Heart right ventricle (tissue), 16 donors: Measurements from ENCODE around the gene WDR26. TPM values are rescaled to one million over a fixed set of nuclear protein-coding genes. Genes with fewer than 3 reads are reported as not detected.

Experiments used
- ATAC-seq, 8 donors: fragments of 200-7000 bp; cut with Tn5 transposase; one replicate each; pipeline ENCODE4 v1.9.1; 2020; ENCODE audit warnings: mild to moderate bottlenecking in 8 of 8, moderate library complexity in 8 of 8, moderate number of reproducible peaks in 1 of 8
- DNase-seq, 2 donors: peaks; one replicate each; pipeline ENCODE4 v3.0.0-alpha.2; 2020
- H3K27ac ChIP-seq, 10 donors: fragments of 200-600 bp; sonication (generic) in 2 of 10; one replicate each; pipeline versions ENCODE4 v1.5.0 to v1.8.0; 2020 to 2022; ENCODE audit warnings: mild to moderate bottlenecking in 3 of 10
- H3K27me3 ChIP-seq, 7 donors: fragments of 200-600 bp; one replicate each; pipeline ENCODE4 v1.8.0; 2021 to 2022; ENCODE audit warnings: mild to moderate bottlenecking in 2 of 7
- H3K36me3 ChIP-seq, 9 donors: fragments of 200-600 bp; sonication (generic) in 1 of 9; one replicate each; pipeline versions ENCODE4 v1.5.0 to v1.8.0; 2020 to 2022; ENCODE audit warnings: mild to moderate bottlenecking in 2 of 9
- H3K4me1 ChIP-seq, 9 donors: fragments of 200-600 bp; sonication (generic) in 1 of 9; one replicate each; pipeline versions ENCODE4 v1.5.0 to v1.8.0; 2020 to 2022; ENCODE audit warnings: mild to moderate bottlenecking in 4 of 9
- H3K4me3 ChIP-seq, 10 donors: fragments of 200-600 bp; sonication (generic) in 2 of 10; one replicate each; pipeline versions ENCODE4 v1.5.0 to v1.8.0; 2020 to 2022; ENCODE audit warnings: mild to moderate bottlenecking in 7 of 10, moderate library complexity in 2 of 10
- H3K9me3 ChIP-seq, 11 donors: fragments of 200-600 bp in 10 of 11; sonication (generic) in 2 of 11; one replicate each; pipeline versions ENCODE4 v1.5.0 to v1.8.0; 2013 to 2022; ENCODE audit warnings: mild to moderate bottlenecking in 2 of 11, control low read depth in 1 of 11, moderate library complexity in 1 of 11
- CTCF ChIP-seq, 9 donors: fragments of 200-600 bp; sonication (generic) in 2 of 9; IDR thresholded peaks; one replicate each; pipeline versions ENCODE4 v1.5.0 to v1.8.0; 2021 to 2022; ENCODE audit warnings: antibody characterized with exemption in 9 of 9, mild to moderate bottlenecking in 5 of 9, moderate library complexity in 1 of 9
- WGBS, 2 donors: extraction: QIAGEN DNeasy Blood & Tissue Kit; methylation state at CpG; one replicate each; pipeline ENCODE4 v1.1.7; 2013; ENCODE audit warnings: inconsistent platforms in 1 of 2; 5-methylcytosine and 5-hydroxymethylcytosine counted together
- intact Hi-C, 10 donors: fragments of 100-400 bp; cut with DNase I; formaldehyde crosslinking; loops; one replicate each; pipeline versions ENCODE4 v1.11.1 to v1.14.2; 2022
- polyA plus RNA-seq, 2 donors: library from polyadenylated mRNA; stranded (reverse); fragments of 200-250 nt; gene quantifications; one replicate each; pipeline ENCODE4 v1.2.3, GENCODE V29; 2013
- total RNA-seq, 10 donors: library from RNA; stranded (reverse); fragmentation: NEBNext Ultra II Directional in 3 of 10; extraction: Animal tissue kit (Norgen Biotek cat#: 25700) in 3 of 10; gene quantifications; one replicate each; pipeline versions ENCODE4 v1.2.1 to v1.2.4, GENCODE V29; 2021 to 2023
- donor health status: Arrhythmogenic right ventricular cardiomyopathy.
- donor health status: ischemic (EF 13 %, LVEDD 7.1; RV severe dilation, severe dysfunction).
- donor health status: healthy with polysubstance abuse.
- donor health status: DM: no; HTN: yes; CAD: no.
- donor health status: DM: no; HTN: no; CAD: no.
- donor health status: ischemic (EF 25% LVEDD 6.9; RV normal size, moderate dysfunction).
- donor health status: ischemic (EF 25% LVEDD 5.7; RV mildly dilated, moderate dysfunction).
- donor health status: healthy.
- donor health status: DM: yes; HTN: yes; CAD: no.
- donor health status: Ischemic cardiomyopathy.
- donor health status: ischemic (EF 35%, LVEDD 5.7; RV mildly dilated, moderate dysfunction).
- donor health status: nonischemic (EF 11% LVEDD 7.7; RV severe dilation, severe dysfunction).
- donor health status: DM: yes; HTN: yes; CAD: no.
- donor health status: PGD.
- donor health status: ischemic (EF 29% LVEDD 5.4; RV normal size, mild dysfunction).
- donor health status: nonischemic (EF 23%, LVEDD 6.1; RV moderate dilation, normal function).

Gene WDR26
- total and polyA plus RNA-seq, 12 donors, result 15.8 to 81.3 (median 69.3) TPM

- no peak for ATAC-seq
- Histone ChIP-seq H3K4me1 (peaks cover 0 to 6% (median 0%) of the 10 kb centered on the region in 9 donors), H3K36me3 (peaks cover 0 to 100% (median 70%) of the 10 kb centered on the region in 9 donors), H3K27ac (no peak overlapping the region), H3K4me3 (no peak overlapping the region), H3K27me3 (no peaks in the 10 kb centered on the region), H3K9me3 (no peaks in the 10 kb centered on the region)
- 72 to 77% methylated on average over 3 of the region's 3 CpGs for WGBS, 2 donors
- no peak for DNase-seq
- intact Hi-C loops, result no loop called here
- TF ChIP-seq CTCF (IDR thresholded peaks at IDR 0.05), result no peak
These were observed 29.5 kb downstream of the WDR26 start for GRCh38 chr1:224404916-224405603.

- peaks cover 0 to 100% (median 69%) of the 10 kb centered on the region in 9 donors for H3K36me3 ChIP-seq
- intact Hi-C loops, result no loop called here
- no peak for DNase-seq
- H3K9me3 ChIP-seq, result no peaks in the 10 kb centered on the region
- H3K4me1 ChIP-seq, result peaks cover 0 to 4% (median 0%) of the 10 kb centered on the region in 9 donors
- ATAC-seq, result no peak
- no peak overlapping the region for H3K27ac ChIP-seq
- no peaks in the 10 kb centered on the region for H3K27me3 ChIP-seq
- WGBS, 2 donors, result 90 to 91% methylated on average over 1 of the region's 1 CpG
- H3K4me3 ChIP-seq, result no peak overlapping the region
- no peak for TF ChIP-seq CTCF (IDR thresholded peaks at IDR 0.05)
These were observed 32.0 kb downstream of the WDR26 start for GRCh38 chr1:224402472-224403036.

GRCh38 chr1:224399887-224400286 is 34.7 kb downstream of the WDR26 start:
- DNase-seq (no peak), ATAC-seq (no peak)
- Histone ChIP-seq H3K4me1 (peaks cover 0 to 4% (median 0%) of the 10 kb centered on the region in 9 donors), H3K9me3 (no peaks in the 10 kb centered on the region), H3K27ac (no peak overlapping the region), H3K4me3 (no peak overlapping the region), H3K36me3 (peaks cover 0 to 100% (median 82%) of the 10 kb centered on the region in 9 donors), H3K27me3 (no peaks in the 10 kb centered on the region)
- 74 to 75% methylated on average over 1 of the region's 1 CpG for WGBS, 2 donors
- intact Hi-C loops, result loop anchor here in 2 of 10 donors (10.0 kb wide), 2 partner anchors 105 to 115 kb away; no protein-coding TSS in a partner anchor
- TF ChIP-seq CTCF (IDR thresholded peaks at IDR 0.05), result no peak

- peaks cover 0 to 6% (median 0%) of the 10 kb centered on the region in 9 donors for H3K4me1 ChIP-seq
- 85 to 91% methylated on average over 3 of the region's 3 CpGs for WGBS, 2 donors
- H3K36me3 ChIP-seq, result peaks cover 0 to 100% (median 75%) of the 10 kb centered on the region in 9 donors
- no peaks in the 10 kb centered on the region for H3K9me3 ChIP-seq
- intact Hi-C loops, result loop anchor here in 2 of 10 donors (10.0 kb wide), 2 partner anchors 98 to 108 kb away; no protein-coding TSS in a partner anchor
- no peaks in the 10 kb centered on the region for H3K27me3 ChIP-seq
- no peak for DNase-seq
- no peak for ATAC-seq
- H3K4me3 ChIP-seq, result no peak overlapping the region
- no peak overlapping the region for H3K27ac ChIP-seq
- no peak for TF ChIP-seq CTCF (IDR thresholded peaks at IDR 0.05)
These were observed 41.3 kb downstream of the WDR26 start for GRCh38 chr1:224393294-224393693.
